Neutrophil (primary cell): Measurements from ENCODE around the gene TPRX1.

Experiments
- H3K27ac ChIP-seq: fragments of 200-600 bp; sonication (generic); 2 replicates; pipeline ENCODE4 v1.5.1; 2016; ENCODE audit warnings: mild to moderate bottlenecking, moderate library complexity
- H3K27me3 ChIP-seq: fragments of 200-600 bp; sonication (generic); 2 replicates; pipeline ENCODE4 v1.6.0; 2016; ENCODE audit warnings: mild to moderate bottlenecking
- H3K36me3 ChIP-seq: fragments of 200-600 bp; sonication (generic); 2 replicates; pipeline ENCODE4 v1.5.1; 2017
- H3K4me1 ChIP-seq, 2 experiments: fragments of 200-600 bp in 1 of 2; sonication (generic) in 1 of 2; 1 replicate in 1 of 2; 2 replicates in 1 of 2; pipeline versions ENCODE4 v1.5.1 to v1.6.1; 2013 to 2016; ENCODE audit warnings: low read depth in 1 of 2, low read length in 1 of 2, mild to moderate bottlenecking in 1 of 2, moderate library complexity in 1 of 2; ENCODE audit not compliant: control insufficient read depth in 1 of 2, insufficient read depth in 1 of 2
- H3K4me3 ChIP-seq, 2 experiments: fragments of 200-600 bp in 1 of 2; sonication (generic) in 1 of 2; 1 replicate in 1 of 2; 2 replicates in 1 of 2; pipeline ENCODE4 v1.5.1; 2013 to 2016; ENCODE audit warnings: low read depth in 1 of 2, low read length in 1 of 2, mild to moderate bottlenecking in 1 of 2, moderate library complexity in 1 of 2
- H3K9me3 ChIP-seq: fragments of 200-600 bp; sonication (generic); 2 replicates; pipeline ENCODE4 v1.5.1; 2016
- TF ChIP-seq, protein P1 (sequence below): fragments of 200-600 bp; sonication (generic); IDR thresholded peaks from 2 replicates; pipeline ENCODE4 v1.5.1; 2016; ENCODE audit warnings: antibody characterized with exemption

TPRX1 gene

GRCh38 chr19:47752440-47753211 is 51.7 kb downstream of the TPRX1 start:
- Histone ChIP-seq H3K36me3 (peaks cover 91% of the 10 kb centered on the region), H3K9me3 (no peaks in the 10 kb centered on the region), H3K27ac (no peak overlapping the region), H3K4me3 (no peak overlapping the region), H3K4me1 (no peaks in the 10 kb centered on the region), H3K27me3 (no peaks in the 10 kb centered on the region)
- TF ChIP-seq, protein P1, sequence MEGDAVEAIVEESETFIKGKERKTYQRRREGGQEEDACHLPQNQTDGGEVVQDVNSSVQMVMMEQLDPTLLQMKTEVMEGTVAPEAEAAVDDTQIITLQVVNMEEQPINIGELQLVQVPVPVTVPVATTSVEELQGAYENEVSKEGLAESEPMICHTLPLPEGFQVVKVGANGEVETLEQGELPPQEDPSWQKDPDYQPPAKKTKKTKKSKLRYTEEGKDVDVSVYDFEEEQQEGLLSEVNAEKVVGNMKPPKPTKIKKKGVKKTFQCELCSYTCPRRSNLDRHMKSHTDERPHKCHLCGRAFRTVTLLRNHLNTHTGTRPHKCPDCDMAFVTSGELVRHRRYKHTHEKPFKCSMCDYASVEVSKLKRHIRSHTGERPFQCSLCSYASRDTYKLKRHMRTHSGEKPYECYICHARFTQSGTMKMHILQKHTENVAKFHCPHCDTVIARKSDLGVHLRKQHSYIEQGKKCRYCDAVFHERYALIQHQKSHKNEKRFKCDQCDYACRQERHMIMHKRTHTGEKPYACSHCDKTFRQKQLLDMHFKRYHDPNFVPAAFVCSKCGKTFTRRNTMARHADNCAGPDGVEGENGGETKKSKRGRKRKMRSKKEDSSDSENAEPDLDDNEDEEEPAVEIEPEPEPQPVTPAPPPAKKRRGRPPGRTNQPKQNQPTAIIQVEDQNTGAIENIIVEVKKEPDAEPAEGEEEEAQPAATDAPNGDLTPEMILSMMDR: no peak
